Activated CD4-positive, alpha-beta T cell treated with anti-CD3 and anti-CD28 coated beads, Interleukin-2, amount 50 U/mL, for 24 hours (primary cell): ENCODE data around the gene LOXL3.

Experiments used
- DNase-seq, 2 donors: peaks; one replicate each; pipeline ENCODE4 v3.0.0-alpha.2; 2020; ENCODE audit warnings: low read depth in 1 of 2, low spot score in 1 of 2

The LOXL3 gene

GRCh38 chr2:74553892-74554819, at the start of gene LOXL3, which contains the start of gene DOK1:
LOXL3 (minus strand) TSS chr2:74553942; CDS start chr2:74552634, 1,308 bp downstream.
DOK1 (plus strand) TSS chr2:74554720; CDS start chr2:74554755, 35 bp downstream.
- peak; percentile 71 to 74 for DNase-seq

GRCh38 chr2:74602586-74603281, 49.0 kb upstream of the LOXL3 start:
- DNase-seq: no peak

- no peak for DNase-seq
These were observed 45.9 kb upstream of the LOXL3 start for GRCh38 chr2:74599676-74600075.

GRCh38 chr2:74597410-74597809, 43.7 kb upstream of the LOXL3 start:
- DNase-seq: no peak

- DNase-seq: no peak
These were observed 42.8 kb upstream of the LOXL3 start for GRCh38 chr2:74596584-74596983.

- no peak for DNase-seq
These were observed 40.4 kb upstream of the LOXL3 start for GRCh38 chr2:74593826-74594772.

GRCh38 chr2:74588664-74589063, 34.9 kb upstream of the LOXL3 start:
- no peak for DNase-seq

GRCh38 chr2:74587664-74588277, 34.0 kb upstream of the LOXL3 start:
- DNase-seq: peak; percentile 22 to 43

GRCh38 chr2:74585406-74586185, 31.9 kb upstream of the LOXL3 start:
- no peak for DNase-seq

GRCh38 chr2:74584088-74584645, 30.4 kb upstream of the LOXL3 start:
- DNase-seq: no peak

- no peak for DNase-seq
These were observed 29.8 kb upstream of the LOXL3 start for GRCh38 chr2:74583504-74583903.

- DNase-seq: no peak
These were observed 28.4 kb upstream of the LOXL3 start for GRCh38 chr2:74582184-74582583.

GRCh38 chr2:74581463-74581862, 27.7 kb upstream of the LOXL3 start:
- DNase-seq: no peak

- no peak for DNase-seq
These were observed 24.7 kb upstream of the LOXL3 start for GRCh38 chr2:74578408-74578807.

- DNase-seq: no peak
These were observed 23.7 kb upstream of the LOXL3 start for GRCh38 chr2:74577448-74577847.

GRCh38 chr2:74576863-74577229, 23.1 kb upstream of the LOXL3 start:
- DNase-seq: no peak

GRCh38 chr2:74576211-74576862, 22.6 kb upstream of the LOXL3 start:
- DNase-seq: no peak

GRCh38 chr2:74575320-74575719, 21.6 kb upstream of the LOXL3 start:
- no peak for DNase-seq
